CD14-positive monocyte (primary cell): ENCODE data around the gene IGFL1. TPM values are rescaled to one million over a fixed set of nuclear protein-coding genes. Genes with fewer than 3 reads are reported as not detected.
"Not testable (repeated sequence)": the region's sequence is repeated elsewhere in the genome, so short reads cannot be mapped to it uniquely, and the experiment has no call there.

Experiments
- DNase-seq, 3 donors: peaks; one replicate each; pipeline ENCODE4 v3.0.0-alpha.2; 2011 to 2022
- H2AFZ ChIP-seq: 2 replicates; pipeline ENCODE4 v1.6.0; 2012; ENCODE audit warnings: mild to moderate bottlenecking, low read depth, low read length, inconsistent platforms; ENCODE audit not compliant: insufficient read depth, poor library complexity, severe bottlenecking
- H3K27ac ChIP-seq, 2 donors: 1 replicate in 1 of 2; 2 replicates in 1 of 2; pipeline ENCODE4 v1.5.1; 2012 to 2013; ENCODE audit warnings: low read length in 2 of 2, control low read depth in 1 of 2, inconsistent platforms in 1 of 2, low read depth in 1 of 2, mild to moderate bottlenecking in 1 of 2
- H3K27me3 ChIP-seq, 2 donors: one replicate each; pipeline versions ENCODE4 v1.6.0 to v1.6.1; 2011 to 2013; ENCODE audit warnings: low read length in 2 of 2; ENCODE audit not compliant: control insufficient read depth in 2 of 2, insufficient read depth in 2 of 2
- H3K36me3 ChIP-seq, 2 donors: replicated peaks in 1 of 2; 1 replicate in 1 of 2; 2 replicates in 1 of 2; pipeline versions ENCODE4 v1.5.1 to v1.6.1; 2012 to 2013; ENCODE audit warnings: low read length in 2 of 2, control low read depth in 1 of 2, inconsistent platforms in 1 of 2, mild to moderate bottlenecking in 1 of 2; ENCODE audit not compliant: insufficient read depth in 2 of 2, control insufficient read depth in 1 of 2
- H3K4me1 ChIP-seq, 2 donors: 1 replicate in 1 of 2; 2 replicates in 1 of 2; pipeline versions ENCODE4 v1.5.1 to v1.6.1; 2012 to 2013; ENCODE audit warnings: low read length in 2 of 2, control low read depth in 1 of 2, inconsistent platforms in 1 of 2, mild to moderate bottlenecking in 1 of 2, moderate library complexity in 1 of 2; ENCODE audit not compliant: insufficient read depth in 2 of 2, control insufficient read depth in 1 of 2
- H3K4me2 ChIP-seq: replicated peaks from 2 replicates; pipeline ENCODE3; 2012; ENCODE audit warnings: low read length, moderate library complexity, mild to moderate bottlenecking; ENCODE audit not compliant: poor library complexity, severe bottlenecking; ENCODE audit errors: extremely low read depth
- H3K4me3 ChIP-seq, 3 experiments: fragments of 200-600 bp in 1 of 3; sonication (generic) in 1 of 3; replicated peaks in 1 of 3; 1 replicate in 2 of 3; 2 replicates in 1 of 3; pipeline ENCODE4 v1.5.1; 2011 to 2013; ENCODE audit warnings: low read length in 3 of 3, mild to moderate bottlenecking in 3 of 3, control low read depth in 2 of 3, low read depth in 2 of 3, inconsistent platforms in 1 of 3, moderate library complexity in 1 of 3
- H3K79me2 ChIP-seq: 2 replicates; pipeline ENCODE4 v1.6.0; 2012; ENCODE audit warnings: mild to moderate bottlenecking, control low read depth, inconsistent platforms, low read length, moderate library complexity; ENCODE audit not compliant: insufficient read depth
- H3K9ac ChIP-seq: 2 replicates; pipeline ENCODE4 v1.6.0; 2017; ENCODE audit warnings: low read length, mild to moderate bottlenecking; ENCODE audit not compliant: insufficient read depth, poor library complexity, severe bottlenecking
- H3K9me3 ChIP-seq, 2 donors: replicated peaks in 1 of 2; 1 replicate in 1 of 2; 2 replicates in 1 of 2; pipeline versions ENCODE4 v1.5.1 to v1.6.1; 2012 to 2013; ENCODE audit warnings: low read length in 2 of 2, control low read depth in 1 of 2; ENCODE audit not compliant: control insufficient read depth in 1 of 2, insufficient read depth in 1 of 2
- H4K20me1 ChIP-seq: 2 replicates; pipeline ENCODE4 v1.6.0; 2012; ENCODE audit warnings: mild to moderate bottlenecking, low read length, control low read depth, moderate library complexity; ENCODE audit not compliant: insufficient read depth
- H3K27ac Mint-ChIP-seq, 7 donors: one replicate each; pipeline ENCODE4 v1.8.0; 2020; ENCODE audit warnings: mild to moderate bottlenecking in 7 of 7, mixed read lengths in 7 of 7, moderate library complexity in 6 of 7, inconsistent platforms in 2 of 7
- H3K27me3 Mint-ChIP-seq, 3 donors: one replicate each; pipeline ENCODE4 v1.8.0; 2021 to 2022; ENCODE audit warnings: low read depth in 3 of 3, mild to moderate bottlenecking in 3 of 3, mixed read lengths in 3 of 3, moderate library complexity in 3 of 3, inconsistent platforms in 1 of 3
- H3K36me3 Mint-ChIP-seq, 2 donors: one replicate each; pipeline ENCODE4 v1.8.0; 2020; ENCODE audit warnings: mixed read lengths in 2 of 2, inconsistent platforms in 1 of 2, mild to moderate bottlenecking in 1 of 2
- H3K4me1 Mint-ChIP-seq: one replicate; pipeline ENCODE4 v1.8.0; 2020; ENCODE audit warnings: mild to moderate bottlenecking, mixed read lengths
- H3K4me3 Mint-ChIP-seq, 2 donors: one replicate each; pipeline ENCODE4 v1.8.0; 2020; ENCODE audit warnings: mild to moderate bottlenecking in 2 of 2, mixed read lengths in 2 of 2, moderate library complexity in 1 of 2
- H3K9me3 Mint-ChIP-seq, 7 donors: one replicate each; pipeline ENCODE4 v1.8.0; 2020 to 2022; ENCODE audit warnings: mixed read lengths in 7 of 7, mild to moderate bottlenecking in 6 of 7, moderate library complexity in 6 of 7, inconsistent platforms in 2 of 7
- WGBS: methylation state at CpG from one replicate; pipeline ENCODE4 v1.1.5; 2013; ENCODE audit warnings: missing lambda C conversion rate; ENCODE audit not compliant: insufficient coverage; 5-methylcytosine and 5-hydroxymethylcytosine counted together
- intact Hi-C, 2 donors: fragments of 100-400 bp; cut with micrococcal nuclease; formaldehyde crosslinking; loops; one replicate each; pipeline versions ENCODE4 v1.15.0 to v1.15.1; 2023
- polyA plus RNA-seq, 3 donors: library from polyadenylated mRNA; depleted of rRNA in 1 of 3; unstranded in 2 of 3; stranded (reverse) in 1 of 3; fragments of 300-500 nt in 2 of 3; fragments of >200 nt in 1 of 3; fragmentation: Illumina TruSeq in 2 of 3; gene quantifications; 1 replicate in 2 of 3; 2 replicates in 1 of 3; pipeline ENCODE4 v1.2.3, GENCODE V29; 2012 to 2021
- TF ChIP-seq, protein P1 (sequence below): fragments of 200-600 bp; IDR thresholded peaks from one replicate; pipeline ENCODE4 v1.8.0; 2022; ENCODE audit warnings: antibody characterized with exemption, mild to moderate bottlenecking

The IGFL1 gene
- polyA plus RNA-seq, 3 donors, result not detected

DNA sequence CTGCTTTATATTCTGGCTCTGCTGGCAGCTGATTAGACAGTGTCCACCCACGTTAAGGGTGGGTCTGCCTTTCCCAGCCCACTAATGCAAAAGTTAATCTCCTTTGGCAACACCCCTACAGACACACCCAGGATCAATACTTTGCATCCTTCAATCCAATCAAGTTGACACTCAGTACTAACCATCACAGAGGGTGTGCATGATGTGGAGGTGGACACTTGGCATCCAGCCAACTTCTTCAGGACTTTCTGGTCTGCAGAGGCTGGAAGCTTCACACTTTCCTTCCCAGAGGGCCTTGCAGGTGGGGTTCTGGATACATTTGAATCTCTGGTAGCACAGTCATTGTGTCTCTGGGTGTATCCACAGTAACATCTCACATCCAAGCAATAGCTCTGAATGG, 18.9 kb upstream of the IGFL1 start:
- Histone ChIP-seq H3K36me3 (no peaks in the 10 kb centered on the region), H3K9me3 (no peaks in the 10 kb centered on the region), H2AFZ (no peak overlapping the region), H3K9ac (no peak overlapping the region), H3K4me1 (peaks cover 18 to 23% of the 10 kb centered on the region in 2 donors), H3K27ac (no peak overlapping the region), H3K27me3 (peaks cover 0 to 5% of the 10 kb centered on the region in 2 donors), H3K4me3 (no peak overlapping the region), H4K20me1 (no peaks in the 10 kb centered on the region), H3K4me2 (no peak overlapping the region), H3K79me2 (no peaks in the 10 kb centered on the region)
- WGBS, result 80% methylated on average over 1 of the region's 1 CpG
- TF ChIP-seq, protein P1, sequence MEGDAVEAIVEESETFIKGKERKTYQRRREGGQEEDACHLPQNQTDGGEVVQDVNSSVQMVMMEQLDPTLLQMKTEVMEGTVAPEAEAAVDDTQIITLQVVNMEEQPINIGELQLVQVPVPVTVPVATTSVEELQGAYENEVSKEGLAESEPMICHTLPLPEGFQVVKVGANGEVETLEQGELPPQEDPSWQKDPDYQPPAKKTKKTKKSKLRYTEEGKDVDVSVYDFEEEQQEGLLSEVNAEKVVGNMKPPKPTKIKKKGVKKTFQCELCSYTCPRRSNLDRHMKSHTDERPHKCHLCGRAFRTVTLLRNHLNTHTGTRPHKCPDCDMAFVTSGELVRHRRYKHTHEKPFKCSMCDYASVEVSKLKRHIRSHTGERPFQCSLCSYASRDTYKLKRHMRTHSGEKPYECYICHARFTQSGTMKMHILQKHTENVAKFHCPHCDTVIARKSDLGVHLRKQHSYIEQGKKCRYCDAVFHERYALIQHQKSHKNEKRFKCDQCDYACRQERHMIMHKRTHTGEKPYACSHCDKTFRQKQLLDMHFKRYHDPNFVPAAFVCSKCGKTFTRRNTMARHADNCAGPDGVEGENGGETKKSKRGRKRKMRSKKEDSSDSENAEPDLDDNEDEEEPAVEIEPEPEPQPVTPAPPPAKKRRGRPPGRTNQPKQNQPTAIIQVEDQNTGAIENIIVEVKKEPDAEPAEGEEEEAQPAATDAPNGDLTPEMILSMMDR, result no peak
- Mint-ChIP-seq H3K9me3 (no peaks in the 10 kb centered on the region), H3K27me3 (peaks cover 10 to 26% (median 19%) of the 10 kb centered on the region in 3 donors), H3K4me1 (peaks cover 25% of the 10 kb centered on the region), H3K36me3 (no peaks in the 10 kb centered on the region), H3K27ac (no peak overlapping the region), H3K4me3 (no peak overlapping the region)
- DNase-seq, result no peak
- intact Hi-C loops, result no loop called here

DNA sequence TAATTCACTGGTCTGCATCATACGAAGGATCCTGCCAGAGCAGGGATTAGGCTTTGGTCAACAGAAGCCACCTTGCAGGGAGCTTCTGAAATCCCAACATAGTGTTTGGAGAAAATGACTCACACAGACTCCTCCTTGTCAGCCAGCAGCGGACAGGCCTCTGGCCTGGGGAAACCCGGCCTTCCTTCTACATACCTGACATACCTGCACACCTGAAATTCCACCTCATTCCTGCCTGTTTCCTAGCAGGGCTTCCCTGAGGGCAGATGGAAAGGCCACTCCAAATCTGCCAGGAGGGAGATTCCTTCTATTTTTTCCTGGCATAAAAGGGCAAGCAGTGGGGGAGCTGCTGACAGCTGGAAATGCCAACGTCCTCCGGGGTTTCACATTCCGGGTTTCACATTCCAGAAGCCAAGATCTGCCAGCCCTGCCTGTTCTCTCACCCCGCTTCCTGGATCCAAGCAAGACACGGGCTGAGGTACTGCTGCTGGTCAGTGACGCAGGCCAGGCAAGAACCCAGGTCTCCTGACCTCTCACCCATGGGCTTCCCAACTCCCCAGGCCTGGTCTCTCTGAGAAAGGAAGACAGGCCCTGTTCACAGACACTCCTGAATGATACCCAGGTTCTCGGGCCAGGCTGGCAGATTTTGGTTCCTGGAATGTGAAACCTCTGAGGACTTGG, 18.2 kb upstream of the IGFL1 start:
- no peaks in the 10 kb centered on the region for H3K36me3 ChIP-seq
- peaks cover 4 to 26% (median 19%) of the 10 kb centered on the region in 3 donors for H3K27me3 Mint-ChIP-seq

DNA sequence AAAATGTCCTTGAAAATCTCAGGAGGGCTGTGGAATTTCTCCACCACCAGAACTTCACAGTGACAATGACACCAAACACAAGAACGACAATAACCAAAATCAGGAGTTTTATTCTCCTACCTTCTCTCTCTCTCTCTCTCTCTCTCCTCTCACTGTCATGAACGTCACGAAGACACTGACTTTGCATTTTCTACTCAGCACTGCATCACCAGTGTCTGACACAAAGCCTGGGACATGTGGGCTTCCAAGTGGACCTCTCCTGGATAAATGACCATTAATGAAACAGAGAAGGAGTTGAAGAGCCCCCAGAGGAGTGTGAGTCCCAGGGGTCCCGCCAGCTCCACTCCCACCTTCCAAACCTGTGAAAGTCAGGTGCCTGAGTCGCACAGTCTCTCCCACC, 16.9 kb upstream of the IGFL1 start:
- H4K20me1 ChIP-seq, H3K9me3 ChIP-seq, H2AFZ ChIP-seq, H3K4me3 ChIP-seq, H3K27ac Mint-ChIP-seq, H3K4me3 Mint-ChIP-seq, H3K4me2 ChIP-seq, H3K9me3 Mint-ChIP-seq, DNase-seq, intact Hi-C loops, H3K9ac ChIP-seq, H3K36me3 ChIP-seq, H3K36me3 Mint-ChIP-seq, H3K27me3 ChIP-seq, H3K27ac ChIP-seq, H3K79me2 ChIP-seq: not testable (repeated sequence)
- H3K27me3 Mint-ChIP-seq, result peaks cover 7 to 24% (median 16%) of the 10 kb centered on the region in 3 donors
- peaks cover 25% of the 10 kb centered on the region for H3K4me1 Mint-ChIP-seq
- peaks cover 18 to 23% of the 10 kb centered on the region in 2 donors for H3K4me1 ChIP-seq
- 83% methylated on average over 4 of the region's 5 CpGs for WGBS

More for the DNA sequence above, 18.2 kb upstream of the IGFL1 start:
- TF ChIP-seq, protein P1, result no peak
- no peak overlapping the region for H3K4me3 ChIP-seq
- Mint-ChIP-seq H3K4me1 (peaks cover 25% of the 10 kb centered on the region), H3K27ac (peak overlapping the region in 1 of 7 donors; percentile 53), H3K4me3 (no peak overlapping the region), H3K9me3 (no peaks in the 10 kb centered on the region), H3K36me3 (no peaks in the 10 kb centered on the region)
- no peak overlapping the region for H3K4me2 ChIP-seq
- H3K4me1 ChIP-seq, result peaks cover 18 to 23% of the 10 kb centered on the region in 2 donors
- H3K79me2 ChIP-seq, result no peaks in the 10 kb centered on the region
- no peaks in the 10 kb centered on the region for H3K9me3 ChIP-seq
- H4K20me1 ChIP-seq, result no peaks in the 10 kb centered on the region
- H3K9ac ChIP-seq, result no peak overlapping the region
- H3K27ac ChIP-seq, result no peak overlapping the region
- peaks cover 0 to 5% of the 10 kb centered on the region in 2 donors for H3K27me3 ChIP-seq
- WGBS, result 77% methylated on average over 7 of the region's 10 CpGs
- intact Hi-C loops, result no loop called here
- DNase-seq, result no peak
- H2AFZ ChIP-seq, result no peak overlapping the region
